BJ (cell line): ENCODE measurements around the gene FSHB. TPM values are rescaled to one million over a fixed set of nuclear protein-coding genes. Genes with fewer than 3 reads are reported as not detected.

Experiments
- CTCF ChIA-PET: fragments of 350-600 bp; formaldehyde crosslinking; extraction: SDS; loops from one replicate; lab custom pipeline; 2021; ENCODE audit warnings: antibody characterized with exemption, inconsistent platforms; lab: Yijun Ruan, JAX
- POLR2A ChIA-PET: fragments of 300-600 bp; sonication (Branson Sonifier 250); formaldehyde crosslinking; extraction: SDS; loops from one replicate; lab custom pipeline; 2021; ENCODE audit warnings: antibody characterized with exemption; lab: Charles Lee
- DNase-seq: peaks from one replicate; pipeline ENCODE4 v3.0.0-alpha.2; 2011; ENCODE audit warnings: low read depth
- H3K27me3 ChIP-seq: 2 replicates; pipeline ENCODE4 v1.6.0; 2011; ENCODE audit warnings: low read length; ENCODE audit not compliant: control insufficient read depth, insufficient read depth
- H3K36me3 ChIP-seq: 2 replicates; pipeline ENCODE4 v1.5.1; 2011; ENCODE audit warnings: low read length; ENCODE audit not compliant: control insufficient read depth, insufficient read depth
- H3K4me3 ChIP-seq: 2 replicates; pipeline ENCODE4 v1.5.1; 2011; ENCODE audit warnings: low read depth, mild to moderate bottlenecking, control low read depth, low read length
- CTCF ChIP-seq: IDR thresholded peaks from 2 replicates; pipeline ENCODE4 v1.5.1; 2011; ENCODE audit warnings: low read depth, mild to moderate bottlenecking, control low read depth, inconsistent platforms, low read length, moderate library complexity; ENCODE audit not compliant: insufficient read depth
- polyA plus RNA-seq: library from polyadenylated mRNA; depleted of rRNA; stranded (reverse); fragments of >200 nt; gene quantifications from 2 replicates; pipeline ENCODE4 v1.2.3, GENCODE V29; 2011; rRNA removed

The FSHB gene
- polyA plus RNA-seq, 1 experiment, result not detected

- Histone ChIP-seq H3K27me3 (no peaks in the 10 kb centered on the region), H3K4me3 (no peak overlapping the region), H3K36me3 (no peaks in the 10 kb centered on the region)
- DNase-seq, result no peak
- no peak for TF ChIP-seq CTCF
- CTCF ChIA-PET, result no interaction called here
- POLR2A ChIA-PET, result no interaction called here
Observed at GRCh38 chr11:30282289-30282631, 51.4 kb downstream of the FSHB start.

Other genes starting within 250 kb of the FSHB start
- gene KCNA4, start 214.0 kb upstream of the FSHB start, polyA plus RNA-seq, result not detected in 2 replicates
- 11.6 and 29.1 TPM in 2 replicates for gene ARL14EP, start 92.1 kb downstream of the FSHB start, polyA plus RNA-seq